ENCODE measurements around the gene PHACTR4.
"Not testable (repeated sequence)": the region's sequence is repeated elsewhere in the genome, so short reads cannot be mapped to it uniquely, and the experiment has no call there.

PHACTR4 gene

GRCh38 chr1:28525002-28525642 is 155.6 kb downstream of the PHACTR4 start:
- not testable (repeated sequence) for DNase-seq (ENCODE audit: low read depth)

GRCh38 chr1:28526886-28527285 is 157.3 kb downstream of the PHACTR4 start:
- DNase-seq (ENCODE audit: low read depth), result no peak

GRCh38 chr1:28530456-28530855 is 160.9 kb downstream of the PHACTR4 start:
- no peak for DNase-seq (ENCODE audit: low read depth)

GRCh38 chr1:28534671-28535070 is 165.1 kb downstream of the PHACTR4 start:
- DNase-seq (ENCODE audit: low read depth), result no peak

- no peak for DNase-seq (ENCODE audit: low read depth)
Observed at GRCh38 chr1:28535180-28535579, 165.6 kb downstream of the PHACTR4 start.

- no peak for DNase-seq (ENCODE audit: low read depth)
Observed at GRCh38 chr1:28537457-28538199, 168.1 kb downstream of the PHACTR4 start.

- DNase-seq (ENCODE audit: low read depth), result no peak
Observed at GRCh38 chr1:28538286-28538685, 168.7 kb downstream of the PHACTR4 start.

- no peak for DNase-seq (ENCODE audit: low read depth)
Observed at GRCh38 chr1:28540651-28541050, 171.1 kb downstream of the PHACTR4 start.

GRCh38 chr1:28541414-28542015 is 172.0 kb downstream of the PHACTR4 start:
- DNase-seq (ENCODE audit: low read depth), result not testable (repeated sequence)

GRCh38 chr1:28545246-28545628 is 175.7 kb downstream of the PHACTR4 start:
- no peak for DNase-seq (ENCODE audit: low read depth)

- DNase-seq (ENCODE audit: low read depth), result no peak
Observed at GRCh38 chr1:28548318-28548717, 178.8 kb downstream of the PHACTR4 start.
